ENCODE data around the gene MAP2K3. TPM values are rescaled to one million over a fixed set of nuclear protein-coding genes. Genes with fewer than 3 reads are reported as not detected.
A peak's percentile ranks its signal among the peaks of the same experiment; 100 is the strongest.

The MAP2K3 gene
- total RNA-seq, 1 experiment from 2014 or later = 50.9 TPM

- no peaks in the 10 kb centered on the region for H3K9me3 Mint-ChIP-seq (ENCODE audit: unreplicated experiment)
- H3K36me3 Mint-ChIP-seq (ENCODE audit: insufficient read depth, unreplicated experiment) = peaks cover 4% of the 10 kb centered on the region
- peaks cover 16% of the 10 kb centered on the region for H3K4me1 Mint-ChIP-seq (ENCODE audit: low read depth, unreplicated experiment)
- no peaks in the 10 kb centered on the region for H3K27me3 Mint-ChIP-seq (ENCODE audit: insufficient read depth, unreplicated experiment)
- peak; percentile 44 to 47 for DNase-seq
- no TSS peak for BruUV-seq (replicated peaks)
- H3K4me1 ChIP-seq = peaks cover 12% of the 10 kb centered on the region
- H3K9me3 ChIP-seq = no peaks in the 10 kb centered on the region
- H3K27me3 ChIP-seq (replicated peaks; ENCODE audit: control insufficient read depth, insufficient read depth, low read length) = no peaks in the 10 kb centered on the region
- intact Hi-C loops (cut with micrococcal nuclease; ENCODE audit: unreplicated experiment) = no loop called here
- ChIA-PET CTCF (no interaction called here), POLR2A (no interaction called here)
- no peaks in the 10 kb centered on the region for H3K36me3 ChIP-seq (ENCODE audit: control insufficient read depth, insufficient read depth, low read length)
- H3K4me3 Mint-ChIP-seq (ENCODE audit: unreplicated experiment) = no peak overlapping the region
- TF ChIP-seq CTCF (IDR thresholded peaks at IDR 0.05; ENCODE audit: insufficient read depth in 1 of 2, low read depth in 1 of 2, low read length in 1 of 2, severe bottlenecking in 1 of 2, unreplicated experiment in 1 of 2) = no peak
- H3K4me3 ChIP-seq (ENCODE audit: low read depth, low read length) = no peak overlapping the region
- no peak overlapping the region for H3K27ac Mint-ChIP-seq (ENCODE audit: unreplicated experiment)
Observed at GRCh38 chr17:21258593-21258992, 25.9 kb upstream of the MAP2K3 start.

GRCh38 chr17:21262259-21262993 lies 22.1 kb upstream of the MAP2K3 start:
- Histone ChIP-seq H3K36me3 (ENCODE audit: control insufficient read depth, insufficient read depth, low read length) (no peaks in the 10 kb centered on the region), H3K4me1 (peaks cover 12% of the 10 kb centered on the region), H3K4me3 (ENCODE audit: low read depth, low read length) (no peak overlapping the region), H3K9me3 (no peaks in the 10 kb centered on the region), H3K27me3 (replicated peaks; ENCODE audit: control insufficient read depth, insufficient read depth, low read length) (no peaks in the 10 kb centered on the region)
- intact Hi-C loops (cut with micrococcal nuclease; ENCODE audit: unreplicated experiment) = no loop called here
- DNase-seq = no peak
- ChIA-PET POLR2A (no interaction called here), CTCF (no interaction called here)
- Mint-ChIP-seq H3K36me3 (ENCODE audit: insufficient read depth, unreplicated experiment) (peaks cover 2% of the 10 kb centered on the region), H3K9me3 (ENCODE audit: unreplicated experiment) (no peaks in the 10 kb centered on the region), H3K4me3 (ENCODE audit: unreplicated experiment) (no peak overlapping the region), H3K4me1 (ENCODE audit: low read depth, unreplicated experiment) (peaks cover 15% of the 10 kb centered on the region), H3K27ac (ENCODE audit: unreplicated experiment) (no peak overlapping the region), H3K27me3 (ENCODE audit: insufficient read depth, unreplicated experiment) (no peaks in the 10 kb centered on the region)
- BruUV-seq (replicated peaks) = no TSS peak
- no peak for TF ChIP-seq CTCF (IDR thresholded peaks at IDR 0.05; ENCODE audit: insufficient read depth in 1 of 2, low read depth in 1 of 2, low read length in 1 of 2, severe bottlenecking in 1 of 2, unreplicated experiment in 1 of 2)

GRCh38 chr17:21263376-21263775 lies 21.1 kb upstream of the MAP2K3 start:
- intact Hi-C loops (cut with micrococcal nuclease; ENCODE audit: unreplicated experiment) = no loop called here
- DNase-seq = no peak
- no peaks in the 10 kb centered on the region for H3K36me3 ChIP-seq (ENCODE audit: control insufficient read depth, insufficient read depth, low read length)
- no peaks in the 10 kb centered on the region for H3K27me3 ChIP-seq (replicated peaks; ENCODE audit: control insufficient read depth, insufficient read depth, low read length)
- no peaks in the 10 kb centered on the region for H3K9me3 Mint-ChIP-seq (ENCODE audit: unreplicated experiment)
- CTCF ChIA-PET = no interaction called here
- H3K36me3 Mint-ChIP-seq (ENCODE audit: insufficient read depth, unreplicated experiment) = no peaks in the 10 kb centered on the region
- H3K27me3 Mint-ChIP-seq (ENCODE audit: insufficient read depth, unreplicated experiment) = no peaks in the 10 kb centered on the region
- H3K4me1 Mint-ChIP-seq (ENCODE audit: low read depth, unreplicated experiment) = peaks cover 6% of the 10 kb centered on the region
- H3K4me3 Mint-ChIP-seq (ENCODE audit: unreplicated experiment) = no peak overlapping the region
- POLR2A ChIA-PET = no interaction called here
- no TSS peak for BruUV-seq (replicated peaks)
- H3K27ac Mint-ChIP-seq (ENCODE audit: unreplicated experiment) = no peak overlapping the region
- no peaks in the 10 kb centered on the region for H3K9me3 ChIP-seq
- H3K4me1 ChIP-seq = peaks cover 10% of the 10 kb centered on the region
- H3K4me3 ChIP-seq (ENCODE audit: low read depth, low read length) = no peak overlapping the region
- no peak for TF ChIP-seq CTCF (IDR thresholded peaks at IDR 0.05; ENCODE audit: insufficient read depth in 1 of 2, low read depth in 1 of 2, low read length in 1 of 2, severe bottlenecking in 1 of 2, unreplicated experiment in 1 of 2)
